NT2/D1 (cell line): ENCODE results near the gene RBP3.

Experiments used
- SUZ12 ChIP-seq: IDR thresholded peaks from 2 replicates; pipeline ENCODE4 v1.6.1; 2011; ENCODE audit not compliant: insufficient read length, insufficient read depth; ENCODE audit errors: extremely low read depth
- ZNF274 ChIP-seq: IDR thresholded peaks from 2 replicates; pipeline ENCODE4 v1.6.1; 2011; ENCODE audit warnings: mild to moderate bottlenecking, low read depth, low read length

- no peak for TF ChIP-seq ZNF274
- TF ChIP-seq SUZ12, result no peak
These were observed 52.6 kb downstream of the RBP3 start for GRCh38 chr10:47400786-47401185.
